HG02610 (cell line): ENCODE data around the gene STMN1.
A peak's percentile ranks its signal among the peaks of the same experiment; 100 is the strongest.
"Not testable (repeated sequence)": the region's sequence is repeated elsewhere in the genome, so short reads cannot be mapped to it uniquely, and the experiment has no call there.

Experiments
- ATAC-seq: cut with Tn5 transposase; IDR thresholded peaks from one replicate; pipeline ENCODE4 v1.9.1; 2021; ENCODE audit warnings: mild to moderate bottlenecking, moderate library complexity; ENCODE audit not compliant: unreplicated experiment

Gene STMN1

DNA sequence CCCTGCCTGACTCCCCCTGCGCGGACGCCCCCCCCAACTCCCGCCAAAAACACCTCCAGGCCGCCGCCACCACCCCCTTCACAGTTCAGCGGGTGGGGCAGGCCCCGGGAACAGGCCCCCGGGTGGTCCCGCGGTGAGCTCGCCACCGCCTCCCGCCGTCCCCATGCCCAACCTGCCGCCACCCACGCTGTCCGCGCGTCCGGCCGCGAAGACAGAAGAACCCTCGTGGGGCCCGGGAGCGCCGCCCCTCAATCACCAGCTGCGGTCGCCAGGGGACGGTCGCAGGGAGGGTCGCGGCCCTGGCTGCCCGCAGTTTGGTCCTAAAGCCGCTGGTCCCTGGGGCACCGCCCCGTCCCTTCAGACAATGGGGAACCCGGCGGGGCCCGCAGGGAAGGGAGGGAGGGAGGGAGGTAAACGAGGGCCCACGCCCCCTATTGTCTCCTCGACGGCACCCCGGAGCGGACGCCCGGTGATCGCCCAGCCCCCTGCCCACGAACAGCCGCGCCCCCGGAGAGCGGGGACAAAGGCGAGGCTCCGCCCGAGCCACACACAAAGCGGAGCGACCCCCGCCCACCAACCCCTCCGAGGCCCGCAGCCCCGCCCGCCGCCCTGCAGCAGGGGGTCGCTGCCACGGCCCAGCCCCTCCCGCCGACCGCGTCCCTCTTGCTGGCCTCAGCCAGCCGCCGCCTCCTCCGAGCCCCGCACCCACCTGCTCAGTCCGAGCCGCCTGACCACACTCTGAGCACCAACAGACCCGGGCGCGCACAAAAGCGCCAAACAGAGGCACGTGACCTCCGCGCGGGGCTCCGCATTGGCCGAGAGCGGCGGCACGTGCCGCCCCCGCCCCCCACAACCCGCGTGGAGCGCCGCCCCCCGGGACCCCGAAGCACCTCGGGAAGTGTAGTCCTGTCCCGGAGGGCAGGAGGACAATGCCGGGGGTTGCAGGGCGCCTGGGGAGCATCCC, at the start of gene STMN1:
TSS of gene STMN1 (minus strand) at position 740 of the 964 bp plus-strand sequence. CDS start 1,743 bp downstream, outside the sequence.
- peak; percentile 63 for ATAC-seq

GRCh38 chr1:25955553-25955952, 49.3 kb upstream of the STMN1 start:
- ATAC-seq = no peak

DNA sequence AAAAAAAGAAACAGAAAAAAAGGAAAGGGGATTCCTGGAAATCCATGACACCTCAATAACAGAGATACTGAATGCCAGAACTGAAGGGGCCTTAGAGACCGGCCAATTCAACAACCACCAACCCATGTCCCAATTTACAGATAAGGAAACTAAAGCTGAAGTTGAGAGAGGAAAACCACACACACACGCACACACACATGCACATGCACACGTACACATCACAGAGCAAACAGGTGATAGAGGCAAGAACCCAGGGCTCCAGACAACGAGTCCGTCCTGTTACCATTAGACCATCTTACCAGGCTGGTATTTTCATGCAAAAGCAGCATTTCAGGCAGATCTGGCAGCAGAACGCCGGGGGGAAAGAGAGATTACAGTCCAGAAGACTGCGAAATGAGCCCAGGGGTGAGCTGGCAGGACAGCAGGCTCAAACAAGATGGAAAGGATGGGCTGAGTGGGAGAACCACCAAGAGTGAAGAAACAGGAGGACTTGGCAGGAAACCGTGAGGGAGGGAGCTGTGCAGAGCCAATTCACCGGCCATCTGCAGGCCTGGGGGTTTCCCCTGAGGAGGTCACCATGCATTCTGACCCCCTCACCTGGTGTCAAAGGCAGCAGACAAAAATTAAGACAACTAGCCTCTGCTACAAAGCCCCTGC, 48.2 kb upstream of the STMN1 start:
- no peak for ATAC-seq

GRCh38 chr1:25952841-25953401, 46.7 kb upstream of the STMN1 start:
- ATAC-seq = no peak

DNA sequence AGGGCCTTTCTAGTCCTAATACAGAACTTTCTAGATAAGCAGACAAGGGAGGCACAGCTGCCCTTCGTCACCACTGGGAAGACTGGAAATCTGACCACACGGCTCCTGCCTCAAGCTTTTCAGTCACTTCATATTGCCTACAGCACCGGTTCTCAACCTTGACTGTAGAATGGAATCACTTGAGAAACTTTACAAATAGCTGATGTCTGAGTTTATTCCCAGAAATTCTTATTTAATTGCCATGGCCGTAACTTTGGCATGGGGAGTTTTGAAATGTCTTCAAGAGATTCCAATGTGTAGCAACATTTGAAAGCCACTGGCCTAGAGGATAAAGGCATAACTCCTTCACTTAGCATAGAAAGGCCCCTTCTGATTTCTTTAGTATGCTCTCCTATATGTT, 42.4 kb upstream of the STMN1 start:
- ATAC-seq = no peak

GRCh38 chr1:25947027-25947426, 40.8 kb upstream of the STMN1 start:
- no peak for ATAC-seq

DNA sequence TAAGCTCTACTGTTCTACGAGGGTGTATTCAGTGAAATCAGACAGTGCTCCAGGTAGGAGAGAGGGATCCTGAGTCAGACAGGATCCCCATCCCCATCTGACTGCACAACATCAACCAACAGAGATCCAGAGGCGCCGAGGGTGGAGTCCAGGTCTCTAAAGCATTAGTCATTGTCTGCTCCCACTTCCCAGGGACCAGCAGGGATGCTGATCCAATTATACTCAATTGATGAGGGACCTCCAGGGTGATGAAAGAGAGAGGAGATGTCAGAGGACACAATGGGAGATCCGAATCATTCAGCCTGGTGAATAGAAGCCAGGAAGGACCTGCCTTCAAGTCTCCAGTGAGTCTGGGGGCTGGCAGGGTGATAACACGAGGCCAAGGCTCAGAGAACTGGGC, 39.5 kb upstream of the STMN1 start:
- ATAC-seq = no peak

GRCh38 chr1:25944986-25945385, 38.8 kb upstream of the STMN1 start:
- ATAC-seq = no peak

- ATAC-seq = not testable (repeated sequence)
These were observed 37.3 kb upstream of the STMN1 start for GRCh38 chr1:25943511-25943910.

GRCh38 chr1:25936947-25937346, 30.7 kb upstream of the STMN1 start:
- no peak for ATAC-seq

DNA sequence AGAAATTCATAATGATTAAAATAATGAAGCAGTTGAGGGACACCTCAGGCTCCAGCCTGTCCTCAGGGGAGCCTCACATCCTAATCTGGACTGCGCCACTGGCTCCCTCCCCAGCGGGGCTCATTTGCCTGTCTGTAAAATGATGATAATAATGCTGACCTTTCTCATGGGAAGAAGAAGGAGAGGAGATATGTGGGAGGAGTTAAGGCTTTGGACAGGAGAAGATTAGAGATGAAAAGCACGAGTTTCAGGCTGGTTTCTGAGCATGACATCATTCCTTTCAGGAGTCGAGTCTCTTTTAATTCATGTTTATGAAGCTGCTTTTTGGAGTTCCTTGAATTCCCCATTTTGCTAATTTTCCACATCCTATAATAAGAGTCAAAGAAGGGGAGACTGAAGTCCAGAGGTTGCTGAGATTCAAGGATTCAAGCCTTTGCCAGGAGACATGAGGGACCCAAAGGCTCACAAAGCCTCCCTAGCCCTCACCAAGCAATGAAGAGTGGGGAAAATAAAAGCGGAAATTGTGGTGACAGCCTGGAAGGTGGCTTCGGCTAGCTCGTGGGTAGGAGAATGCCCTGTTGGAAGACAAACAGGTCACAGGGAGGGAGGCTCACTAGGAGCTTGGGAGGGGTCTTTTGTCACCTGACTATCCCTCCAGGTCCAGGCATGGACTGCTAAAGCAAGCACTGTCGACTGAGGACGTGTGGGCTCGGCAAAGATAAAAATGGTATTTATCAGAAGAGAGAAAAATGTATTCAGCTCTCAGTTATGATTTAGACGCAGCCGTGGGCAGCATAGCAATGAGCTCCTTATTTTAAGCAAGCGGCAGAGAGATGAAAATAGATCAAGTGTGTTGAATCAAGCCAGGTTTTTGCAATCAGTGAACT, 27.5 kb upstream of the STMN1 start:
- ATAC-seq = no peak

- ATAC-seq = not testable (repeated sequence)
These were observed 26.7 kb upstream of the STMN1 start for GRCh38 chr1:25932811-25933400.

GRCh38 chr1:25932321-25932720, 26.1 kb upstream of the STMN1 start:
- no peak for ATAC-seq

- no peak for ATAC-seq
These were observed 22.8 kb upstream of the STMN1 start for GRCh38 chr1:25929016-25929415.

- no peak for ATAC-seq
These were observed 21.5 kb upstream of the STMN1 start for GRCh38 chr1:25927521-25928265.

DNA sequence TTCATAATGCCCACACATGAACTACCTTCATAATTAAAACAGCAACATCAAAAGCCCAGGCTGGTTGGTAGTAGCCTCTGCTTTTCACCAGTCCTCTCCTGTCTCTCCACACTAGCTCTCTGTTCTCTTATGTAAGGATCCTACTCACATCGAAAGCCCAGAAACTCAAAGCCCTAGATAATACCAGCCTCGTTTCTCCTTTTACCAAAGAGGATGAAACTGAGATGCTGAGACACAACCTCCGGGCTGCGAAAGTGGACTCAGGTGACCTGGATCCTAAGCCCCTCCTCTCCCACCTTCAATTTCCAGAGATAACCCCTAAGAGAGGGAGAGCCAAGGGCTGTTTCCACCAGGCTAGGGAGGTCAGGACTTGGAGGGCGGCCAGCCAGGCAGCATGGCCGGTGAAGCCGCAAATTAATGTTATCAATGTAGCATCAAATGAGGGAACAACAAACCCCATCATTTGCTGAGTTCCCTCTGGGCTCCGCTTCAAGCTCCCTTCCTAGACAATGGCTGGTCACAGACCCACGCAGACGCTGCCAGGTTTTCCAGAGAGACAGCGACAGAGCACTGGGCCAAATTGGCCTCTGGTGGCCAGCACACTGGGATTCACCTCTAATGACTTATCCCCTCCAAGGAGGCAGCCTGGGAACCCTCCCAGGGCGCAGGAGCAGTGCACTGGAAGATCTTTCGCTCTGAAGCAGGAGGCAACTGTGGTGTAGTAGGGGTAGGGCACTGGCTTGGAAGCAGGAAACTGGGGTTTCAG, 20.7 kb upstream of the STMN1 start:
- no peak for ATAC-seq

DNA sequence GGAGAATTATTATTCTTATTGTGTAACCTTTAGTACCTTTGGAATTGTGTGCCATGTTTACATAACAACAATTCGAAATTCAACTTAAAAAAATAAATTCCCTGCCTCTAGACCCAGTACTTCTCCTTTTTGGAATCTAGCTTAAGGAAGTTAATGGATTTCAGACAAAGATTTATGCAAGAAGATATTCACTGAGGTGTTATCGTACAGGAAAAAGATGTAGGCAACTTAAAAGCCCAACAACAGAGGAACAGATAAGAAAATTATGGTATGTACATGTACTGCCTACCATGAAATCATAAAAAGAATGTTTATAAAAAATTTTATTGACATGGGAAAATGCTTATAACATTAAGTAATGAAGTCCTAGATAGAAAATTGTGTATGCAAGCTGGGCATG, 18.2 kb upstream of the STMN1 start:
- ATAC-seq = no peak

- ATAC-seq = no peak
These were observed 16.8 kb upstream of the STMN1 start for GRCh38 chr1:25922971-25923552.
